Erythroblast (primary cell): ENCODE measurements around the gene ERGIC1.

Experiments
- DNase-seq, 2 experiments: peaks; one replicate each; lab custom pipeline; 2025; lab: John Stamatoyannopoulos, UW
- GATA1 ChIP-seq: IDR thresholded peaks from 2 replicates; pipeline ENCODE4 v1.6.1; 2011; ENCODE audit warnings: low read depth, mild to moderate bottlenecking, control low read depth, low read length, moderate library complexity
- POLR2A ChIP-seq: IDR thresholded peaks from 2 replicates; pipeline ENCODE4 v1.6.1; 2011; ENCODE audit warnings: mild to moderate bottlenecking, low read length

Gene ERGIC1

GRCh38 chr5:172793577-172794488, 40.2 kb upstream of the ERGIC1 start:
- peak in 1 of 2 experiments; percentile 38 for DNase-seq
- no peak for TF ChIP-seq GATA1
- TF ChIP-seq POLR2A: no peak

GRCh38 chr5:172795318-172795977, 38.6 kb upstream of the ERGIC1 start:
- TF ChIP-seq POLR2A (no peak), GATA1 (no peak)
- no peak for DNase-seq

GRCh38 chr5:172796306-172796705, 37.7 kb upstream of the ERGIC1 start:
- DNase-seq: no peak
- no peak for TF ChIP-seq POLR2A

- no peak for DNase-seq
- TF ChIP-seq GATA1 (no peak), POLR2A (no peak)
Observed at GRCh38 chr5:172797771-172798191, 36.3 kb upstream of the ERGIC1 start.

- TF ChIP-seq POLR2A (no peak), GATA1 (no peak)
- no peak for DNase-seq
Observed at GRCh38 chr5:172798422-172799215, 35.4 kb upstream of the ERGIC1 start.

GRCh38 chr5:172799416-172799815, 34.6 kb upstream of the ERGIC1 start:
- no peak for DNase-seq
- TF ChIP-seq GATA1: no peak
- TF ChIP-seq POLR2A: no peak

GRCh38 chr5:172800088-172800551, 33.9 kb upstream of the ERGIC1 start:
- peak in 1 of 2 experiments; percentile 56 for DNase-seq
- TF ChIP-seq GATA1 (no peak), POLR2A (no peak)

GRCh38 chr5:172801179-172801671, 32.8 kb upstream of the ERGIC1 start:
- TF ChIP-seq GATA1 (no peak), POLR2A (no peak)
- DNase-seq: peak; percentile 75 to 88

GRCh38 chr5:172802112-172802511, 31.9 kb upstream of the ERGIC1 start:
- TF ChIP-seq GATA1 (no peak), POLR2A (no peak)
- DNase-seq: peak in 1 of 2 experiments; percentile 83

- DNase-seq: peak; percentile 95 to 98
- TF ChIP-seq GATA1: no peak
- TF ChIP-seq POLR2A: peak; percentile 98
Observed at GRCh38 chr5:172802567-172803176, 31.4 kb upstream of the ERGIC1 start.

- no peak for DNase-seq
- TF ChIP-seq GATA1: no peak
- peak; percentile 20 for TF ChIP-seq POLR2A
Observed at GRCh38 chr5:172805018-172805683, 28.9 kb upstream of the ERGIC1 start.

GRCh38 chr5:172805736-172806255, 28.3 kb upstream of the ERGIC1 start:
- no peak for TF ChIP-seq POLR2A
- TF ChIP-seq GATA1: no peak
- no peak for DNase-seq
